HG03520 (cell line): Measurements from ENCODE around the gene ZNF416.

Source experiments
- ATAC-seq: cut with Tn5 transposase; IDR thresholded peaks from one replicate; pipeline ENCODE4 v1.9.1; 2021; ENCODE audit warnings: mild to moderate bottlenecking, moderate library complexity; ENCODE audit not compliant: unreplicated experiment

ZNF416 gene

DNA sequence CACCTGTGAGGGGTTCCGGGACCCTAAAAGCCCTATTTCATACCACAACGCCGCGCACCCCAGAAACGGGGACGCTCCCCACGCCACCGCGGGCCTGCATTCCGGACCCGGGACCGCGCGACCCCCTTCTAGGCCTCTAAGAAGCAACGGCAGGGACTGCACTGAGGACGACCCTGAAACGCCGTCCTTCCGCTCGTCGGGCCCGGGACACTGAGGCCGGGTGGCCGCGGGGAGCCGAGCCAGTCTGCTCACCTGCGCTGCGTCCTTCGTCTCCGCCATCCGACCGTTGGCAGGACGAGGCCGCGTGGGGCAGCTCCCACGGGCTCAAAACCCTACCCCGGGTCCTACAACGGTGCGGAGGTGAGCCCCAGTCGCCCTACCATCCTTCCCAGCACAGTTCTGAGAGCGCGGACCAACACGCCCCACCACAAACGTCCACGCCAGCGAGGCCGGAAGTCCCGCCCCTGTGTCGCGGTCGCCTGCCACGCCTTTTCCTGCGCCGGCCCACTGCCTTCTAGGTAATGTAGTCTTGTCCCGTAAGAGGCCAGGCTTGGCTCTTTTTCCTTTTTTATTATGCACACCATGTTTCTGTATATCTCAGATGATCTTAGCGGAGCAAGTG is 19.2 kb downstream of the ZNF416 start, which contains the start of gene ZNF550:
Gene ZNF550 (minus strand): TSS at position 460 of the 622 bp plus-strand sequence. CDS start 181 bp downstream, at position 279.
- peak; percentile 94 for ATAC-seq

GRCh38 chr19:57559008-57559403 is 19.7 kb downstream of the ZNF416 start:
- no peak for ATAC-seq

DNA sequence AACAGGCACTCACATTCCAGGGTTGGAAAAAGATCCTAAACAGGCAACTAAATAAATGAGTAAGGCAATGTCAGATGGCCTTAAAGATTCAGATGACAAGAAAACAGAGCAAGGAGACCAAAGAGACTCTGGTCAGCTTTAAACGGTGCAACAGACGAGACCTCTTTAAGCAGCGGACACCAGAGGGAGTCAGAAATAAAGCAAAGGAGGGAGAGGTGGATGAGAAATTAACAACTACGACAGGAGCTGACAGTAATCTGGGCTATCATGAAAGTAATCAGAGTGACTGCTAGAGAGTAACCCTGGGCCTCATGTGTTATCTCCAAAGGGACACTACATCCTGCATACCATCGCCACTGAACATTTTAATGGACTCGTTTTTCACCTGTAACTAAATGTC is 20.2 kb downstream of the ZNF416 start:
- no peak for ATAC-seq

GRCh38 chr19:57557659-57558058 is 21.1 kb downstream of the ZNF416 start:
- ATAC-seq: no peak

DNA sequence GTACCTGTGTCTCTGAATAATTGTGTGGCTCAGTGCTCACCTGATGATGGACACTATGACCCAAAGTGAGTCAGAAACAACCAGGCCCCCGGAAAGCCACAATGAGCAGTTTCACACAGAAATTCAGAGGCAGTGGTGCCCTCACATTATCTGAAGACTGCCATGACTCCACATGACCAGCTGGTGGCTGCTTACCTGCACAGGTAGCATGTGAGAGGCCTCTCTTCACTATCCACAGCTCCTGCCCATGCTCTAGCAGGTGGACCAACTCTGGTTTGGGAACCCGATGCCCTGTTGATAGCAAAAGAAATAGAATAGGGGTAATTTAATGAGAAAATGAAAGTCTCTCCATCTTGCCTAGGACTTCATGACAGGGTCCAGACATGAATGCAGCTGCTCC is 26.3 kb downstream of the ZNF416 start:
- ATAC-seq: no peak

- ATAC-seq: no peak
Measured at GRCh38 chr19:57546513-57546912, 32.2 kb downstream of the ZNF416 start.

GRCh38 chr19:57537953-57538547 is 40.7 kb downstream of the ZNF416 start:
- no peak for ATAC-seq

DNA sequence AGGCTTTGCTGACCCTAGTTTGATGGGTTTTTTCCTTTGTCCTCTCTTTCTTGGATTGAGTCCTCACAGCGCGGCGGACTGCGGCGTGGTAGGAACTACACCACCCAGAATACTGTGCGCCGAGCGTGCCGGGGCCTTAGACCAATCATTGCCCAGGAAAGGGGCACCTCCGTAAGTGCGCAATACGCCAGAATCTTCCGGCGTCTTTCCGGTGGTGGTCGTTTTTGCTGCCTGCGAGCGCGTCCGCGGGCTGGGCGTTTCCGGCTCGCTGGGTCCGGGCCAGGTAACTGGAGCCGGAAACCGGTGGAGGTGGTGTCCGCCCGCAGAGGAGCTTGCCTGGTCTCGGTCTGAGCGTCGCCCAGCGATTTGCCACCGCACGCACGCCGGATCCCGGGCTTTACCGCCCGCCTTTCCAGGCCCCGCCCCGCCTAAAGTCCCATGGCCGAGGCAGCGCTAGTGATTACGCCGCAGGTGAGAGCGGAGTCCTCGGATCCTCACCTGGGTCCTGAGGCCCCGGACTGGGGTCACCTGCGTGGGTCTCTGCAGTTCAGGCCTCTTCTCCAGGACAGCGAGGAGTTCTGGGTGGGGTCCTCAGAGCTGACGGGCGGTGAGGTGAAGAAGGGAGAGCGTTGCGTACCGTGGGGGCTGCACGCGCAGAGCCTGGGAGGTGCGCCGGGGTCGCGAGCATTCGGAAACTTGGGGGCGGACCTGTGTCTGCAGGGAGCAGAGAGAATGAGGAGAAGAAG is 51.4 kb downstream of the ZNF416 start, which contains the start of gene ZNF549:
Gene ZNF549 (plus strand): TSS at position 221 of the 746 bp plus-strand sequence. CDS start 218 bp downstream, at position 439.
- ATAC-seq: peak; percentile 90
